Measurements from ENCODE around the gene RFX2. TPM values are rescaled to one million over a fixed set of nuclear protein-coding genes. Genes with fewer than 3 reads are reported as not detected.
A peak's percentile ranks its signal among the peaks of the same experiment; 100 is the strongest.

RFX2 gene
- total RNA-seq, 1 donor from 2014 or later = 2.4 TPM

DNA sequence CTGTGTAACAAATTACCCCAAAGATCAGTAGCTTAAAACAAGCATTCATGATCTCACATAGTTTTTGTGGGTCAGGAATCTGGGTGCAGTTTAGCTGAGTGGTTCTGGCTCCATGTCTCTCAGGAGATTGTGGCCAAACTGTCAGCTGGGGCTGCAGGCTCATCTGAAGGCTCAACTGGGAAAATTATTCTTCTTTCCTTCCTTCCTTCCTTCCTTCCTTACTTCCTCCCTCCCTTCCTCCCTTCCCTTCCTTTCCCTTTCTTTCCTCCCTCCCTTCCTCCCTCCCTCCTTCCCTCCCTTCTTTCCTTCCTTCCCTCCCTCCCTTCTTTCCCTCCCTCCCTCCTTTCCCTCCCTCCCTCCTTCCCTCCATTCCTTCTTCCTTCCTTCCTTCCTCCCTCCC lies 8.7 kb upstream of the RFX2 start:
- no peak for DNase-seq (ENCODE audit: low read depth)
- TF ChIP-seq, protein P1, sequence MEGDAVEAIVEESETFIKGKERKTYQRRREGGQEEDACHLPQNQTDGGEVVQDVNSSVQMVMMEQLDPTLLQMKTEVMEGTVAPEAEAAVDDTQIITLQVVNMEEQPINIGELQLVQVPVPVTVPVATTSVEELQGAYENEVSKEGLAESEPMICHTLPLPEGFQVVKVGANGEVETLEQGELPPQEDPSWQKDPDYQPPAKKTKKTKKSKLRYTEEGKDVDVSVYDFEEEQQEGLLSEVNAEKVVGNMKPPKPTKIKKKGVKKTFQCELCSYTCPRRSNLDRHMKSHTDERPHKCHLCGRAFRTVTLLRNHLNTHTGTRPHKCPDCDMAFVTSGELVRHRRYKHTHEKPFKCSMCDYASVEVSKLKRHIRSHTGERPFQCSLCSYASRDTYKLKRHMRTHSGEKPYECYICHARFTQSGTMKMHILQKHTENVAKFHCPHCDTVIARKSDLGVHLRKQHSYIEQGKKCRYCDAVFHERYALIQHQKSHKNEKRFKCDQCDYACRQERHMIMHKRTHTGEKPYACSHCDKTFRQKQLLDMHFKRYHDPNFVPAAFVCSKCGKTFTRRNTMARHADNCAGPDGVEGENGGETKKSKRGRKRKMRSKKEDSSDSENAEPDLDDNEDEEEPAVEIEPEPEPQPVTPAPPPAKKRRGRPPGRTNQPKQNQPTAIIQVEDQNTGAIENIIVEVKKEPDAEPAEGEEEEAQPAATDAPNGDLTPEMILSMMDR (IDR thresholded peaks at IDR 0.05; ENCODE audit: insufficient read depth, low read length, severe bottlenecking) = no peak
- Histone ChIP-seq H3K27me3 (ENCODE audit: control insufficient read depth, insufficient read depth, low read length) (no peaks in the 10 kb centered on the region), H3K36me3 (ENCODE audit: control insufficient read depth, insufficient read depth, low read length) (no peaks in the 10 kb centered on the region), H3K4me3 (ENCODE audit: low read depth, low read length) (no peak overlapping the region)
- FAIRE-seq = peak; percentile 55

DNA sequence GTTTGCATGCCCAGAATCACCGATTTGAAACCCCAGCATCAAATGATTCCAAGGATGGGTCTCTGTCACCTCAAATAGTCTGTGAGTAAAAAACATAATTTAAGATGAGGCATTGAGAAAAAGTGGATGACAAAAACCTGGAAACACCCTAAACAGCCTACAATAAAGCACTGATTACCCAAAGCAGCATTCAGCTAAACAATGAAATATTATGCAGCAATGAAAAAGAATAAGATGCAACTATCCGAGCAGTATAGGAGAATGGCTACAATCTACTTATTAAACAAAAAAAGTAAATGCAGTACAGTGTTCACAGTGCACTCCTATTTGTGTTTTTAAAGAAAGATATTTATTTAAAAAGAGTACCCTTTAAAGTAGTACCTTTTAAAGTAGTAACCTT lies 7.7 kb upstream of the RFX2 start:
- TF ChIP-seq, protein P1 (IDR thresholded peaks at IDR 0.05; ENCODE audit: insufficient read depth, low read length, severe bottlenecking) = no peak
- DNase-seq (ENCODE audit: low read depth) = no peak
- no peak for FAIRE-seq
- H3K36me3 ChIP-seq (ENCODE audit: control insufficient read depth, insufficient read depth, low read length) = no peaks in the 10 kb centered on the region
- no peaks in the 10 kb centered on the region for H3K27me3 ChIP-seq (ENCODE audit: control insufficient read depth, insufficient read depth, low read length)
- no peak overlapping the region for H3K4me3 ChIP-seq (ENCODE audit: low read depth, low read length)

DNA sequence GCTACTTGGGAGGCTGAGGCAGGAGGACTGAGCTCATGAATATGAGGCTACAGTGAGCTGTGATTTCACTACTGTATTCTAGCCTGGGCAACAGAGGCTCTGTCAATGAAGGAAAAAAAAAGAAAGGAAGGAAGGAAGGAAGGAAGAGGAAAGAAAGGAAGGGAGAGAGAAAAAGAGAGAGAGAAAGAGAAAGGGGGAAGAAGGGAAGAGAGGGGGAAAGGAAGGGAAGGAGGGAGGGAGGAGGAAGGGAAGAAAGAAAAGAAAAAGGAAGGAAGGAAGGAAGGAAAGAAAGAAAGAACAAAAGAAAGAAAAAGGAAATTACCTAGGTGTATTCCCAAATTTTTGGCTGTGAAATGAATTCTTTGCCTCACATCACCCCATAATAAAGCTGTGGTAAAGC lies 7.2 kb upstream of the RFX2 start:
- H3K27me3 ChIP-seq (ENCODE audit: control insufficient read depth, insufficient read depth, low read length) = no peaks in the 10 kb centered on the region
- TF ChIP-seq, protein P1 (IDR thresholded peaks at IDR 0.05; ENCODE audit: insufficient read depth, low read length, severe bottlenecking) = no peak
- no peak for DNase-seq (ENCODE audit: low read depth)
- H3K4me3 ChIP-seq (ENCODE audit: low read depth, low read length) = no peak overlapping the region
- H3K36me3 ChIP-seq (ENCODE audit: control insufficient read depth, insufficient read depth, low read length) = no peaks in the 10 kb centered on the region
- no peak for FAIRE-seq

DNA sequence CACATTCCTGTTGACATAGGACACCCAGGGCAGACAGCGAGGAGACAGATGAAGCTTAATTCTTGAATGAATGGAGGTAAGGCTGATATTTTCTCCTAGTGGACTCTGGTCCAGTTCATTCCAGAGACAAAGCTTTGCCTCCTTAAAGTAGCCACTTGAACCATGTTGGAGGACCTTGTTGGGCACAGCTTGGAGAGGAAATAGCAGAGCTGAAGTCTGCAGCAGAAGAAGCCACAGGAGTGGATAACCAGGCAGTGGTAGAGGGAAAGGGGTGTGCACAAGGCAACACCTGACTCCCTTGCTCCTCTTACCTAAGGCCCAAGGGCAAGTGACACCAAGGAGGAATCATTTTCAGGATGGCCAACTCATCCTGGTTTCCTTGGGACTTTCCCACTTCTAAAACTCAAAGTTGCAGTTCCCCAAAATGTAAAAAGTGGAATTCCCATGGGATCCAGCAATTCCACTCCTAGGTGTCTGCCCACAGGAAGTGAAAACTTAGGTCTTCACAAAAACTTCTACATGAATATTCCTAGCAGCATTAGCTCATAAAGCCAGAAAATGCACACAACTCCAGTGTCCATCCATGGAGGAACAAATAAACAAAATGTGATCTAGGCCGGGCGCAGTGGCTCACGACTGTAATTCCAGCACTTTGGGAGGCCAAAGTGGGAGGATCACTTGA lies 6.6 kb upstream of the RFX2 start:
- peak; percentile 28 for FAIRE-seq
- Histone ChIP-seq H3K36me3 (ENCODE audit: control insufficient read depth, insufficient read depth, low read length) (no peaks in the 10 kb centered on the region), H3K4me3 (ENCODE audit: low read depth, low read length) (no peak overlapping the region), H3K27me3 (ENCODE audit: control insufficient read depth, insufficient read depth, low read length) (no peaks in the 10 kb centered on the region)
- DNase-seq (ENCODE audit: low read depth) = no peak
- TF ChIP-seq, protein P1 (IDR thresholded peaks at IDR 0.05; ENCODE audit: insufficient read depth, low read length, severe bottlenecking) = no peak

DNA sequence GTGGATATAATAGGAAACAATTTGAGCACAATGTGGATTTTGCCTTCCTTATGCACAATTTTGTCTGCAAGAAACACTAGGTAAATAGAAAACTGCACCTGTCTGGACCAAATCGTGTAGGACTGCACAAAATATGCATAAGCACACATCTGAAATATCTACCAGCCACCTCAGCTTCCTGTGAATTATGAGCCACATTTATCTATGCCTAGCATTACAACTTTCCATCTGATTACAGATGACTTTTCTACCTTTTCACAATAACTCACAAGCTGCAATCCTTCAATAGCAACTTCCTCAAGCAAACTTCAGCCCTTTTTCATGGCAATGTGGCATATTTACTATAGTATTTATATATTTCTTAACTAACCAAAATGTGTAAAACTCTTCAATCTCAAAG lies 5.7 kb upstream of the RFX2 start:
- no peaks in the 10 kb centered on the region for H3K36me3 ChIP-seq (ENCODE audit: control insufficient read depth, insufficient read depth, low read length)
- H3K27me3 ChIP-seq (ENCODE audit: control insufficient read depth, insufficient read depth, low read length) = no peaks in the 10 kb centered on the region
- H3K4me3 ChIP-seq (ENCODE audit: low read depth, low read length) = no peak overlapping the region
- TF ChIP-seq, protein P1 (IDR thresholded peaks at IDR 0.05; ENCODE audit: insufficient read depth, low read length, severe bottlenecking) = no peak
- no peak for FAIRE-seq
- no peak for DNase-seq (ENCODE audit: low read depth)

DNA sequence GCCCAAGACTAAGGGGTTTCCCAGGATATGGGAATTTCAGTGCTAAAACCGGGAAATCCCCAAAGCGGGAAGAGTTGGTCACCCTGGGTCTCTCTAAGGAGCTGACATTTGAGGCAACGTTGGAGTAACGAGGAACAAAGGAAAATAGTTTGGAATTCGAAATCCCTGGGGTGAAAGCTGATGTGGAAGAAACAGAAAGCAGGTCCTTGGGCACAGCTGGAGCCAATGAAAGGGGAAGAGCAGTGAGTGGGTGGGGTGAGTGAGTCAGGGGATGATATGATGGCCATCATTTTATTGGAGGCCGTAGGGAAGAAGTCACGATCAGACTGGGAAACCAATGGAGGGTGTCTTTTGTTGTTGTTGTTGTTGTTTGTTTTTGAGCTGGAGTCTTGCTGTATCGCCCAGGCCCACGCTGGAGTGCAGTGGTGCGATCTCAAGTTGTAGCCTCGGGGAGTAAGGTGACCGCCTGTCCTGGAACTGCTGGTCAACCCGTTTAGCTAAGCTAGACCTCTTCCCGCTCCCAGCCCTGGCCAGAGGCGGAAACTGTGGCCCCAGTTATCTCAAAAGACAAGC lies 3.4 kb upstream of the RFX2 start:
- no peak for DNase-seq (ENCODE audit: low read depth)
- H3K36me3 ChIP-seq (ENCODE audit: control insufficient read depth, insufficient read depth, low read length) = no peaks in the 10 kb centered on the region
- no peaks in the 10 kb centered on the region for H3K27me3 ChIP-seq (ENCODE audit: control insufficient read depth, insufficient read depth, low read length)
- no peak overlapping the region for H3K4me3 ChIP-seq (ENCODE audit: low read depth, low read length)
- FAIRE-seq = no peak
- TF ChIP-seq, protein P1 (IDR thresholded peaks at IDR 0.05; ENCODE audit: insufficient read depth, low read length, severe bottlenecking) = no peak

Measured in bronchial epithelial cell (primary cell).